ENCODE results near the gene SCGB1C1.

DNA sequence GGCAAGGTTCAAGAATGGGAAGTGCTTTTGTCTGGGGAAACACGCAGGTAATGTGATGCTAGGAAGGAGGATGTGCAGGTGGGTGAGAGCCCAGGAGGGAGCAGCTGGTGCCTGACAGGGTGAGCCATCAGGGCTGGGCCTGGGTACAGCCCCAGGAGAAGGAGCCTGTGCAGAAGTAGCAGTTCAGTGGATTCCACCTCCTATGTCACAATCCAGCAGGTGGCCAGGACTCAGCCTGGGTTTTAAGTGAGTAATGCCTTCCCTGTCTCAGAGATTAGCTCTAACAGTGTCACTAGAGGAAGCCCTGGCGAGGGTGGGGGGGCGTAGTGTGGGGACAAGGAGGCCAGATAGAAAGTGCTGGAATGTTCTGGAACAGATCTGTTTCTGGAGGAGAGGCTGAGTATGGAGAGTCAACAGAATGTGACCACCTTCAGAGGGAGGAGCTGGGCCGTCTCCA, 22.7 kb downstream of the SCGB1C1 start:
- TF ChIP-seq, protein P1, sequence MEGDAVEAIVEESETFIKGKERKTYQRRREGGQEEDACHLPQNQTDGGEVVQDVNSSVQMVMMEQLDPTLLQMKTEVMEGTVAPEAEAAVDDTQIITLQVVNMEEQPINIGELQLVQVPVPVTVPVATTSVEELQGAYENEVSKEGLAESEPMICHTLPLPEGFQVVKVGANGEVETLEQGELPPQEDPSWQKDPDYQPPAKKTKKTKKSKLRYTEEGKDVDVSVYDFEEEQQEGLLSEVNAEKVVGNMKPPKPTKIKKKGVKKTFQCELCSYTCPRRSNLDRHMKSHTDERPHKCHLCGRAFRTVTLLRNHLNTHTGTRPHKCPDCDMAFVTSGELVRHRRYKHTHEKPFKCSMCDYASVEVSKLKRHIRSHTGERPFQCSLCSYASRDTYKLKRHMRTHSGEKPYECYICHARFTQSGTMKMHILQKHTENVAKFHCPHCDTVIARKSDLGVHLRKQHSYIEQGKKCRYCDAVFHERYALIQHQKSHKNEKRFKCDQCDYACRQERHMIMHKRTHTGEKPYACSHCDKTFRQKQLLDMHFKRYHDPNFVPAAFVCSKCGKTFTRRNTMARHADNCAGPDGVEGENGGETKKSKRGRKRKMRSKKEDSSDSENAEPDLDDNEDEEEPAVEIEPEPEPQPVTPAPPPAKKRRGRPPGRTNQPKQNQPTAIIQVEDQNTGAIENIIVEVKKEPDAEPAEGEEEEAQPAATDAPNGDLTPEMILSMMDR (IDR thresholded peaks at IDR 0.05; ENCODE audit: insufficient read depth, low read length), result no peak
- no peak for TF ChIP-seq GABPA (IDR thresholded peaks at IDR 0.05; ENCODE audit: low read depth)

Data from HL-60 (cell line).